Measurements from ENCODE around the gene PTPRA.
"Not testable (repeated sequence)": the region's sequence is repeated elsewhere in the genome, so short reads cannot be mapped to it uniquely, and the experiment has no call there.

Gene PTPRA

GRCh38 chr20:3046677-3047462 lies 173.6 kb downstream of the PTPRA start:
- no peak for DNase-seq

DNA sequence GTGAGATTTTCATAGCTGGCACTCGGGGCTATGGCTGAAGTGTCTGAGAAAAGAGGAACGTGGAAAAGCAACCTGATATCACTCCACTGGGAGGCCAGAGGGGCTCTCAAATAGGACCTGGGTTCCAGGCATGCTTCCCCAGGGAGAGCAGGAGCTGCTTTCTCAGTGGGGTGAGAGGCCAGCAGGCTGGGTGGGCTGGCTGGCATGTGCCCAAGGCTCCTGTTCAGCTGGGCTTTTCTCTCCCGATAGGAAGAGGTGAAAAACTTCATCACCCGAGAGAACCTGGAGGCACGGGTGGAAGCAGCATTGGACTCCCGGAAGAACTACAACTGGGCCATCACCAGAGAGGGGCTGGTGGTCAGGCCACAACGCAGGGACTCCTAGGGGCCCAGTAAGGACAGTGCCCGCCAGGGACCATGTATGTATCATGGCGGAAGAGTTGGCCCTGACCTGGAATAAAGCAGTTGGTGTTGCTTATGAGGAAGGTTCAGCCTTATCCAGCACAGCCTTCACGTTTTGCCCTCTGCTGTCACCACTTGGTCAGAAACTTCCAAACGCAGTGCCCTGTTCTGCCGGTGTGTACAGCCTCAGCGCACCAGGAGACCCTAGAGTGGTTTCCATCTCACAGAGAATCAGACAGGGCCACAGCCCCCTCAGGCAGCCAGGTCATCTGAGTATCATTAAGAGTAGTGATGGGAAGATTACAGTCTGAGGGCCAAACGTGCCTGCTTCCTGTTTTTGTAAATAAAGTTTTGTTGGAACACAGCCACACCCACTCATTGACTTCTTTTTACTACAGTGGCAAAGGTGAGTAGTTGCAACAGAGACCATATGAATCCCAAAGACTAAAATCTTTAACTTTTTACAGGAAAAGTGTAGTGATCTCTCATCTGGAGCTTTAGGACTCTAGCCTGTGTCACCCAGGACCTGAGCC lies 174.5 kb downstream of the PTPRA start:
- DNase-seq, result peak; percentile 10

DNA sequence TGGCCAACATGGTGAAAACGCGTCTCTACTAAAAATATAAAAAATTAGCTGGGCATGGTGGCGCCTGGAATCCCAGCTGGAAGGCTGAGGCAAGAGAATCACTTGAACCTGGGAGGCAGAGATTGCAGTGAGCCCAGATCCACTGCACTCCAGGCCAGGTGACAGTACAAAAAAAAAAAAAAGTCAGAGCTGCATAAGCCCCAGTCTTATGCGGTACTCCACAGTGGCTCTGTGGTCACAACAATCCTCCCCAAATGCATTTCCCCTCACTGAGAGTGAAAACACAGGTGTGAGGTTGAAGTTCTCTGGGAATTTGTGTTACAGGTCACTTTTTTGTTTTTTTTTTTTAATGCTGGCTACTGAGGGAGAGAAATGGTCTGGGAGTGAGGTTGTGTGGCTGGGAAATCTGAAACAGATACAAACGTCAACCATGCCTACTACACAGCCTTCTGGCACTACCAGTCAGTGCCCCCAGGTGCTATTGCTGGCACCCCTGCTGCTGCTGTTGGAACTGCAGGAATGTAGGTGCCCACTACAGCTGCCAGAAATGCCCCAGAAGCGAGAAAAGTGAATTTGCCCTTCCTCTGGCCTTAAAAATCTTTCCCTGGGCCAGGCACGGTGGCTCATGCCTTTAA lies 178.2 kb downstream of the PTPRA start:
- DNase-seq, result no peak

DNA sequence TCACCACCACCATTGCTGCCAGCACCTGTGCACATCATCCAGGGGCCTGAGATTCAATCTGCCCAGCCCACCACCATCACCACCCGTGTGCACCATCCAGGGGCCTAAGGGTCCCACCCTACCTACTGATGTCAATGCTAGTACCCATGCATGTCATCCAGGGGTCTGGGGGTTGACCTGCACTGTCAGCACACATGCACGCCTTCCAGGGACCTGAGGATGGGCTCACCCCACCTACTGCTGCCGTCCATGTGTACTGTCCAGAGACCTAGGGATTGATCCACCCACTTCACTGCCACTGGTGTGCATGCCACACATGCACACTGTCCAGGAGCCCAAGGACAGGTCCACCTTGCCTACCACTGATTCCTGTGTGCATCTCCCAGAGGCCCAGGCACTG lies 186.2 kb downstream of the PTPRA start:
- DNase-seq, result no peak

DNA sequence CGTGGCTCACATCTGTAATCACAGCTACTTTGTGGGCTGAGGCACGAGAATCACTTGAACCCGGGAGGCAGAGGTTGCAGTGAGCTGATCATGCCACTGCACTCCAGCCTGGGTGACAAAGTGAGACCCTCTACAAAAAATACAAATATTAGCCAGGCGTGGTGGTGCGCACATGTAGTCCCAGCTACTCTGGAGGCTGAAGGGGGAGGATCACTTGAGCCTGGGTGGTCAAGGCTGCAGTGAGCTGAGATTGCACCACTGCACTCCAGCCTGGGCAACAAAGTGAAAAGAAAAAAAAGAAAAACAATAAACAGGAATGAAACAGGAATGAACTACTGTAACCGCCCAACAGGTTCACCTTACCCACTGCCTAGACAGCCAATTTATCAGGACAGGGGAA lies 190.8 kb downstream of the PTPRA start:
- DNase-seq, result not testable (repeated sequence)

GRCh38 chr20:3067139-3068014 lies 194.1 kb downstream of the PTPRA start:
- DNase-seq, result no peak

DNA sequence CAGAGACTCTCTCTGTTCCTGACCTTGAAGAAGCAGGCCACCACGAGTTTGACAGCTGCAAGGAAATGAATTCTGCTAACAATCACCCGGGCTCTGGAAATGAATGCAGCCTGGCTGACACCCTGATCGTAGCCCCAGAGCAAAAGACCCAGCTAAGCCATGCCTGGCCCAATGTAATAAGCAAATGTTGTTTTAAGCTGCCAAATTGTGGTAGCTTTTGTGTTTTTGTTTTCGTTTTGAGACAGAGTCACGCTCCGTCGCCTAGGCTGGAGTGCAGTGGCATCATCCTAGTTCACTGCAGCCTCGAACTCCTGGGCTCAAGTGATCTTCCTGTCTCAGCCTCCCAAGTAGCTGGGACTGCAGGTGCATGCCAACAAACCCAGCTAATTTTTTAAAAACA lies 194.8 kb downstream of the PTPRA start:
- DNase-seq, result no peak

- DNase-seq, result peak; percentile 52
Measured at GRCh38 chr20:3068986-3069900, 196.0 kb downstream of the PTPRA start.

GRCh38 chr20:3070725-3071124 lies 197.4 kb downstream of the PTPRA start:
- DNase-seq, result no peak

DNA sequence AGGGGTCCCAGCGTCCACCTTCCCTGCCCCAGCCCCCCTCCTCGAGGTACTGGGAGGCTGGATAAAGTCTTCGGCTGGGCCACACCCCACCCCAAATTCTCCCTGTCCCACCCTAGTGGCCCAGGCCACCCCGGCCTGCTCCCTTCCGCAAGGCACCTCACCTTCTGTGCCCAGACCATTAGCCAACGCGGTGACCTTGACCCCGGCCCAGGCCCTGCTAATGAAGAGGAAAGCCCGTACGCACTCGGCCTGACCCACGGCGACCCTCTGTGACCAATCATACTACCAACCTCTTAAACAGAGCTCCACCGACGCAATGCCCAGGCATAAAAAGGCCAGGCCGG lies 198.0 kb downstream of the PTPRA start:
- no peak for DNase-seq

GRCh38 chr20:3071610-3072529 lies 198.6 kb downstream of the PTPRA start, which contains the start of gene OXT:
OXT (plus strand) TSS chr20:3071620; CDS start chr20:3071656, 36 bp downstream.
- no peak for DNase-seq

GRCh38 chr20:3072530-3073250 lies 199.4 kb downstream of the PTPRA start:
- DNase-seq, result no peak

- DNase-seq, result not testable (repeated sequence)
Measured at GRCh38 chr20:3073251-3073643, 200.0 kb downstream of the PTPRA start.

DNA sequence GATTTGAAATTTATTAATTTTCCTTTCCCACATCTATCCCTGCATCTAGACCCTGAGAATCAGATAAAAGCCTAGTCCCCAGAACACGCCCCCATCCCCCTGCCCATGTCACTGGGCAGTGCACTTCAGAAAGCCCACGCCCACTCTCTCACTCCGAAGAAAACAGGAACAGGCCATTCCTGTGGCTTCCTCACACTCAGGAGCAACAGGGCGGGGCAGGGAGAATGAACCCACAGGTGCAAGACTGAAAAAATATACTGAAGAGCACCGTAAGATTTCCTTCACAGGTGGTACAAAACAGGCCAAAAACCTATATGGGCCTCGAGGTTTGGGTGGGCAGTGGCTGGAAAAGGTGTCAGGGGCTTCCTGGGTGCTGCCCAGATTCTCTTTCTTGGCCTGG lies 201.5 kb downstream of the PTPRA start:
- DNase-seq, result no peak

GRCh38 chr20:3075315-3075714 lies 202.0 kb downstream of the PTPRA start:
- DNase-seq, result not testable (repeated sequence)

- peak; percentile 89 for DNase-seq
Measured at GRCh38 chr20:3077618-3078134, 204.4 kb downstream of the PTPRA start.

GRCh38 chr20:3080939-3081388 lies 207.7 kb downstream of the PTPRA start:
- no peak for DNase-seq

GRCh38 chr20:3081641-3082040 lies 208.4 kb downstream of the PTPRA start:
- no peak for DNase-seq

GRCh38 chr20:3082306-3082951 lies 209.1 kb downstream of the PTPRA start:
- DNase-seq, result no peak

Data from hematopoietic multipotent progenitor cell treated with erythropoietin and hydrocortisone succinate and interleukin-3 and kit ligand, for 8 days (in vitro differentiated cells).